Small intestine (tissue), 7 donors: ENCODE measurements around the gene DDB1. TPM values are rescaled to one million over a fixed set of nuclear protein-coding genes. Genes with fewer than 3 reads are reported as not detected.

ENCODE experiments used
- DNase-seq, 2 donors: peaks; one replicate each; pipeline versions ENCODE4 v3.0.0 to v3.0.0-alpha.2; 2013
- FAIRE-seq: peaks from 2 replicates; lab custom pipeline; 2012; peaks lifted over from hg19 to GRCh38; lab: Jason Lieb, UNC
- H3K27ac ChIP-seq, 3 donors: one replicate each; pipeline ENCODE4 v1.5.1; 2013; ENCODE audit warnings: low read length in 2 of 3, mild to moderate bottlenecking in 2 of 3, control low read depth in 1 of 3, inconsistent platforms in 1 of 3, low read depth in 1 of 3, moderate library complexity in 1 of 3
- H3K27me3 ChIP-seq, 3 donors: one replicate each; pipeline ENCODE4 v1.6.1; 2013; ENCODE audit warnings: low read length in 3 of 3, inconsistent platforms in 1 of 3; ENCODE audit not compliant: control insufficient read depth in 3 of 3, insufficient read depth in 3 of 3
- H3K36me3 ChIP-seq, 3 donors: one replicate each; pipeline ENCODE4 v1.6.1; 2013; ENCODE audit warnings: low read length in 3 of 3, inconsistent platforms in 1 of 3, low read depth in 1 of 3, mild to moderate bottlenecking in 1 of 3, moderate library complexity in 1 of 3; ENCODE audit not compliant: control insufficient read depth in 3 of 3, insufficient read depth in 2 of 3
- H3K4me1 ChIP-seq, 3 donors: one replicate each; pipeline ENCODE4 v1.6.1; 2013; ENCODE audit warnings: low read length in 2 of 3, inconsistent platforms in 1 of 3, low read depth in 1 of 3, mild to moderate bottlenecking in 1 of 3, moderate library complexity in 1 of 3; ENCODE audit not compliant: control insufficient read depth in 3 of 3, insufficient read depth in 2 of 3
- H3K4me3 ChIP-seq, 3 donors: one replicate each; pipeline ENCODE4 v1.5.1; 2013; ENCODE audit warnings: low read length in 3 of 3, control low read depth in 1 of 3, inconsistent platforms in 1 of 3, low read depth in 1 of 3, mild to moderate bottlenecking in 1 of 3, moderate library complexity in 1 of 3
- H3K9me3 ChIP-seq, 2 donors: one replicate each; pipeline ENCODE4 v1.6.1; 2013; ENCODE audit warnings: low read depth in 1 of 2, low read length in 1 of 2; ENCODE audit not compliant: control insufficient read depth in 2 of 2, insufficient read depth in 1 of 2
- WGBS, 3 donors: extraction: QIAGEN DNeasy Blood & Tissue Kit; methylation state at CpG; one replicate each; pipeline ENCODE4 v1.1.7; 2013; 5-methylcytosine and 5-hydroxymethylcytosine counted together
- polyA plus RNA-seq, 4 donors: library from polyadenylated mRNA; stranded (reverse) in 3 of 4; unstranded in 1 of 4; fragments of 200-250 nt in 3 of 4; fragments of 120-200 nt in 1 of 4; gene quantifications; one replicate each; pipeline versions ENCODE4 v1.2.1 to v1.2.3, GENCODE V29; 2013
- donor health status: healthy with polysubstance abuse.
- donor health status: control.
- donor health status: control.
- donor health status: Bipolar disorder and iron deficiency.
- donor health status: healthy.

The DDB1 gene
- polyA plus RNA-seq, 4 donors, result 137 to 165 (median 153) TPM

GRCh38 chr11:61336171-61336935 lies 3.4 kb upstream of the DDB1 start:
- Histone ChIP-seq H3K27me3 (no peaks in the 10 kb centered on the region), H3K9me3 (no peaks in the 10 kb centered on the region), H3K27ac (peak overlapping the region; percentile 53 to 90 (median 61)), H3K4me1 (peaks cover 5 to 30% (median 5%) of the 10 kb centered on the region in 3 donors), H3K36me3 (peaks cover 0 to 52% (median 12%) of the 10 kb centered on the region in 3 donors), H3K4me3 (peak overlapping the region in 2 of 3 donors; percentile 11 to 77)
- DNase-seq (peak; percentile 87 to 92), FAIRE-seq (no peak)
- 32% methylated on average over 8 of the region's 8 CpGs for WGBS, 3 donors

GRCh38 chr11:61335355-61335710 lies 2.4 kb upstream of the DDB1 start:
- Histone ChIP-seq H3K4me1 (peaks cover 6 to 31% (median 7%) of the 10 kb centered on the region in 3 donors), H3K4me3 (peak overlapping the region in 2 of 3 donors; percentile 52 to 77), H3K36me3 (peaks cover 0 to 46% (median 12%) of the 10 kb centered on the region in 3 donors), H3K27me3 (no peaks in the 10 kb centered on the region), H3K9me3 (no peaks in the 10 kb centered on the region), H3K27ac (peak overlapping the region; percentile 75 to 94 (median 84))
- FAIRE-seq, result no peak
- peak in 1 of 2 donors; percentile 43 for DNase-seq
- 7 to 51% (median 42%) methylated on average over 1 of the region's 1 CpG for WGBS, 3 donors

GRCh38 chr11:61334434-61335354 lies 1.8 kb upstream of the DDB1 start:
- 27 to 70% (median 35%) methylated on average over 16 of the region's 16 CpGs for WGBS, 3 donors
- DNase-seq, result peak; percentile 85 to 95
- Histone ChIP-seq H3K36me3 (peaks cover 2 to 45% (median 11%) of the 10 kb centered on the region in 3 donors), H3K9me3 (no peaks in the 10 kb centered on the region), H3K4me1 (peaks cover 6 to 31% (median 7%) of the 10 kb centered on the region in 3 donors), H3K27ac (peak overlapping the region; percentile 75 to 94 (median 84)), H3K27me3 (no peaks in the 10 kb centered on the region), H3K4me3 (peak overlapping the region in 2 of 3 donors; percentile 52 to 77)
- no peak for FAIRE-seq

- Histone ChIP-seq H3K27ac (peak overlapping the region; percentile 84 to 94 (median 91)), H3K27me3 (no peaks in the 10 kb centered on the region), H3K4me3 (peak overlapping the region; percentile 65 to 90 (median 72)), H3K36me3 (peaks cover 8 to 40% (median 12%) of the 10 kb centered on the region in 3 donors), H3K9me3 (no peaks in the 10 kb centered on the region), H3K4me1 (peaks cover 6 to 31% (median 7%) of the 10 kb centered on the region in 3 donors)
- DNase-seq (peak in 1 of 2 donors; percentile 32), FAIRE-seq (no peak)
- 4 to 20% (median 11%) methylated on average over 19 of the region's 19 CpGs for WGBS, 3 donors
These were observed 887 bp upstream of the DDB1 start for GRCh38 chr11:61333550-61334433.

- H3K27ac ChIP-seq, result peak overlapping the region; percentile 84 to 94 (median 91)
- H3K36me3 ChIP-seq, result peaks cover 8 to 31% (median 8%) of the 10 kb centered on the region in 3 donors
- H3K9me3 ChIP-seq, result no peaks in the 10 kb centered on the region
- no peak for FAIRE-seq
- peak; percentile 13 to 35 for DNase-seq
- WGBS, 3 donors, result 0% methylated on average over 23 to 24 of the region's 24 CpGs
- no peaks in the 10 kb centered on the region for H3K27me3 ChIP-seq
- peak overlapping the region; percentile 72 to 99 (median 90) for H3K4me3 ChIP-seq
- peaks cover 6 to 31% (median 7%) of the 10 kb centered on the region in 3 donors for H3K4me1 ChIP-seq
These were observed 566 bp downstream of the DDB1 start for GRCh38 chr11:61332281-61332796.

GRCh38 chr11:61331651-61332050 lies 1.3 kb downstream of the DDB1 start:
- FAIRE-seq (no peak), DNase-seq (peak in 1 of 2 donors; percentile 9)
- H3K36me3 ChIP-seq, result peaks cover 8 to 31% (median 10%) of the 10 kb centered on the region in 3 donors
- peaks cover 5 to 25% (median 7%) of the 10 kb centered on the region in 3 donors for H3K4me1 ChIP-seq
- no peaks in the 10 kb centered on the region for H3K9me3 ChIP-seq
- peak overlapping the region in 2 of 3 donors; percentile 72 to 90 for H3K4me3 ChIP-seq
- H3K27ac ChIP-seq, result no peak overlapping the region
- no peaks in the 10 kb centered on the region for H3K27me3 ChIP-seq
- whole genome bisulfite sequencing, 3 donors, result 51 to 63% (median 62%) methylated on average over 6 of the region's 6 CpGs

- no peak for FAIRE-seq
- no peak overlapping the region for H3K4me3 ChIP-seq
- H3K36me3 ChIP-seq, result peaks cover 10 to 35% (median 16%) of the 10 kb centered on the region in 3 donors
- H3K9me3 ChIP-seq, result no peaks in the 10 kb centered on the region
- H3K27ac ChIP-seq, result no peak overlapping the region
- H3K4me1 ChIP-seq, result peaks cover 4 to 12% (median 7%) of the 10 kb centered on the region in 3 donors
- no peak for DNase-seq
- WGBS, 3 donors, result 88 to 98% (median 91%) methylated on average over 4 of the region's 4 CpGs
- H3K27me3 ChIP-seq, result no peaks in the 10 kb centered on the region
These were observed 3.0 kb downstream of the DDB1 start for GRCh38 chr11:61329871-61330270.
